NOMO-1 treated with DMSO at 0.1 percent for 48 hours (cell line): Measurements from ENCODE around the gene DYNAP.

ENCODE experiments used
- DNase-seq: peaks from one replicate; lab custom pipeline; 2025; ENCODE audit not compliant: unreplicated experiment; lab: John Stamatoyannopoulos, UW

Gene DYNAP

DNA sequence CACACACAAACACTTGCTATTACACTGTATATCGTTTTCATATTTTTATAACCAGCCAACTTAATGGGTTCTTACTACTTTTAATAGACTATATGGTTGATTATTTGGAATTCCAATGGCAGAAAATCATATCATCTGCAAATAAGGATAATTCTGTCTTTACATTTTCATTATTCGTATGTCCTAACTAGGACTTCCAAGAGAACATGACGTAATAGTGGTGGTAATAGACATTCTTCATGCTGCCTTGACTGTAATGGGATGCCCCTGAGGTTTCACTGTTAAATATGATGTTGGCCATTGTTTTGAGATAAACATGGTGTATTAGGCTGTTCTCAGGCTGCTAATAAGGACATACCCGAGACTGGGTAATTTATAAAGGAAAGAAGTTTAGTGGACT, 45.2 kb downstream of the DYNAP start:
- DNase-seq, result no peak

DNA sequence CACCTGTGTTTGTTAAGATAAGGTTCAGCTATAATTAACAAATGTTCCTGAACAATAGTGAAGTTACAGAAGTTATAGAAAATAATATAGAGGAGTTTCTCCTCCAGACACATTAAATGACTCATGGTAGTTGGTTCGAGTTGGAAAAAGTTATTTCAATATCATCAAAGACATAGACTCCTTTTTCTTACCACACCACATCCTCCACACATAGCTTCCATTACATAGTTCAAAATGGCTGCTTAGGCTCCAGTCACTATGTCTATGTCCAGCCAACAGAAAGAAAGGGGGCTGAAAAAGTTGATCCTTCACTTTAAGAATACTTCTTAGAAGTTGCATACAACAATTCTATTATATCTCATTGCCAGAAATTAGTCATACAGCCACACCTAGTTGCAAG, 50.7 kb downstream of the DYNAP start:
- no peak for DNase-seq

DNA sequence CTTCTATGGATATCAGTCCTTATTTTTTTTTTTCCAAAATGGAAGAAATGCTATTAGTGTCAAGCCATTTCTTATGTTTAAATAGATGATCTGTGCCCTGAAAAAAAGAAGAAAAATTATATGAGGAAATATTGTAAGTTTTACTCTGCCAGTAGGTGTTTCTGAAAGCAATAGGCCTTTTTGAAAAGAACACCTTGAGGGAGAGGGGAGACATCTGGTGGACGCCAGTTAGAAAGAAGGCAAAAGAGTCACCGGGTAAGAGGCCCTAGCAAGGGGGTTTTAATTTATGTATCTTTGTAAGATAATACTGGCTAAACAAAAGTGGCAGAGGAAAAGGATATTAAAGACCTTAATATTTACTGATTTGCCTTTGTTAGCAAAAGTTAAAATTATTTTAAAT, 56.1 kb downstream of the DYNAP start:
- no peak for DNase-seq
